M059J (cell line): ENCODE measurements around the gene C14orf132. TPM values are rescaled to one million over a fixed set of nuclear protein-coding genes. Genes with fewer than 3 reads are reported as not detected.

Experiments used
- total RNA-seq: library from RNA; depleted of rRNA; stranded (reverse); fragments of >200 nt; shearing (Covaris generic); gene quantifications from 2 replicates; pipeline ENCODE4 v1.2.3, GENCODE V29; 2014; rRNA removed

The C14orf132 gene
- total RNA-seq, 1 experiment from 2014 or later, result 2.0 TPM

Other genes starting within 250 kb of the C14orf132 start
- not detected in 2 replicates for gene TUNAR, start 162.5 kb upstream of the C14orf132 start, total RNA-seq
- 2.6 and 3.8 TPM in 2 replicates for gene BDKRB2, start 165.5 kb downstream of the C14orf132 start, total RNA-seq
- 0.10 and 1.7 TPM in 2 replicates for gene BDKRB1, start 216.8 kb downstream of the C14orf132 start, total RNA-seq